ENCODE results near the gene NMT2.

NMT2 gene

GRCh38 chr10:15167411-15168290, 842 bp downstream of the NMT2 start:
- H3K4me3 ChIP-seq (ENCODE audit: low read depth, low read length), result peak overlapping the region; percentile 63
- TF ChIP-seq CTCF (IDR thresholded peaks at IDR 0.05; ENCODE audit: borderline replicate concordance, insufficient read depth, low read depth, low read length), result peak; percentile 42; the same call in 1 of the 2 replicates

- TF ChIP-seq CTCF (IDR thresholded peaks at IDR 0.05; ENCODE audit: borderline replicate concordance, insufficient read depth, low read depth, low read length), result no peak
- no peak overlapping the region for H3K4me3 ChIP-seq (ENCODE audit: low read depth, low read length)
Observed at GRCh38 chr10:15166325-15166724, 2.2 kb downstream of the NMT2 start.

- no peak for TF ChIP-seq CTCF (IDR thresholded peaks at IDR 0.05; ENCODE audit: borderline replicate concordance, insufficient read depth, low read depth, low read length)
- H3K4me3 ChIP-seq (ENCODE audit: low read depth, low read length), result no peak overlapping the region
Observed at GRCh38 chr10:15163253-15163828, 5.2 kb downstream of the NMT2 start.

GRCh38 chr10:15158972-15159371, 9.5 kb downstream of the NMT2 start:
- TF ChIP-seq CTCF (IDR thresholded peaks at IDR 0.05; ENCODE audit: borderline replicate concordance, insufficient read depth, low read depth, low read length), result no peak
- H3K4me3 ChIP-seq (ENCODE audit: low read depth, low read length), result no peak overlapping the region

- TF ChIP-seq CTCF (IDR thresholded peaks at IDR 0.05; ENCODE audit: borderline replicate concordance, insufficient read depth, low read depth, low read length), result no peak
- H3K4me3 ChIP-seq (ENCODE audit: low read depth, low read length), result no peak overlapping the region
Observed at GRCh38 chr10:15158448-15158847, 10.0 kb downstream of the NMT2 start.

- H3K4me3 ChIP-seq (ENCODE audit: low read depth, low read length), result no peak overlapping the region
- no peak for TF ChIP-seq CTCF (IDR thresholded peaks at IDR 0.05; ENCODE audit: borderline replicate concordance, insufficient read depth, low read depth, low read length)
Observed at GRCh38 chr10:15155978-15156656, 12.4 kb downstream of the NMT2 start.

Measured in GM12875 (cell line).